ENCODE measurements around the gene PAK4.
"Not testable (repeated sequence)": the region's sequence is repeated elsewhere in the genome, so short reads cannot be mapped to it uniquely, and the experiment has no call there.

PAK4 gene

GRCh38 chr19:39125554-39126311, at the start of gene PAK4:
TSS of gene PAK4 (plus strand) at chr19:39125786. CDS start at chr19:39169554, 43,768 bp downstream.
- DNase-seq: peak; percentile 96

GRCh38 chr19:39077323-39077722, 48.3 kb upstream of the PAK4 start:
- no peak for DNase-seq

GRCh38 chr19:39078436-39079200, 47.0 kb upstream of the PAK4 start:
- DNase-seq: no peak

- no peak for DNase-seq
Measured at GRCh38 chr19:39080431-39080830, 45.2 kb upstream of the PAK4 start.

GRCh38 chr19:39082167-39082566, 43.4 kb upstream of the PAK4 start:
- no peak for DNase-seq

- no peak for DNase-seq
Measured at GRCh38 chr19:39082745-39083598, 42.6 kb upstream of the PAK4 start.

GRCh38 chr19:39083599-39083982, 42.0 kb upstream of the PAK4 start:
- no peak for DNase-seq

GRCh38 chr19:39083983-39084731, 41.4 kb upstream of the PAK4 start, which contains the start of gene ACP7:
TSS of gene ACP7 (plus strand) at chr19:39084368. CDS start at chr19:39085270, 902 bp downstream.
- DNase-seq: peak; percentile 13

- no peak for DNase-seq
Measured at GRCh38 chr19:39084732-39085080, 40.9 kb upstream of the PAK4 start.

GRCh38 chr19:39085392-39085791, 40.2 kb upstream of the PAK4 start:
- no peak for DNase-seq

GRCh38 chr19:39086386-39086785, 39.2 kb upstream of the PAK4 start:
- no peak for DNase-seq

GRCh38 chr19:39087907-39088686, 37.5 kb upstream of the PAK4 start:
- DNase-seq: no peak

- DNase-seq: not testable (repeated sequence)
Measured at GRCh38 chr19:39090016-39090415, 35.6 kb upstream of the PAK4 start.

- DNase-seq: no peak
Measured at GRCh38 chr19:39090881-39091280, 34.7 kb upstream of the PAK4 start.

- not testable (repeated sequence) for DNase-seq
Measured at GRCh38 chr19:39095799-39096540, 29.6 kb upstream of the PAK4 start.

- DNase-seq: no peak
Measured at GRCh38 chr19:39097299-39097698, 28.3 kb upstream of the PAK4 start.

GRCh38 chr19:39097721-39098120, 27.9 kb upstream of the PAK4 start:
- no peak for DNase-seq

- no peak for DNase-seq
Measured at GRCh38 chr19:39098365-39099269, 27.0 kb upstream of the PAK4 start.

- no peak for DNase-seq
Measured at GRCh38 chr19:39099341-39099740, 26.2 kb upstream of the PAK4 start.
